Activated gamma-delta T cell treated with anti-CD3 and anti-CD28 coated beads, Interleukin-2, amount 50 U/mL, for 16 hours (primary cell): Measurements from ENCODE around the gene GADD45GIP1.
"Not testable (repeated sequence)": the region's sequence is repeated elsewhere in the genome, so short reads cannot be mapped to it uniquely, and the experiment has no call there.

ENCODE experiments used
- DNase-seq: peaks from one replicate; pipeline ENCODE4 v3.0.0-alpha.2; 2020; ENCODE audit warnings: low read depth

GADD45GIP1 gene

DNA sequence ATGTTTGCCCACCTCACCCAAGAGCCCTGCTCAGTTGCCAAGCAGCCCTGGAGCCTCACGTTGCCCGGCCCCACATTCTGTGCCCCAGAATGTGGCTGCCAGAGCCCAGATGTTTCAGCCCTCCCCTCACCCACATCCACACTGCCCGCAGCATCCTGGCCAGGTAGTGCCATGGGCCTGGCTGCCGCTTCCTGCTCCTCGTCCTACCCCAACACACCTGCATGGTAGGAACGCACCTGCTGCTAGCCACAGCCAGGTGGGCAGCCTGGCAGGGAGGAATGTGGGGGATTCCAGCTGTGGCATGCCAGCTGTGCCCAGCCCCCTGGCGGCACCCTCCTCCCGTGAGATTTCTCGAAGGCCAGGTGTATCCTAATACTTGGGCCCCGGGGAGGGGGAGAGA is 30.8 kb upstream of the GADD45GIP1 start:
- DNase-seq = no peak

GRCh38 chr19:12987190-12987589 is 30.2 kb upstream of the GADD45GIP1 start:
- DNase-seq = no peak

DNA sequence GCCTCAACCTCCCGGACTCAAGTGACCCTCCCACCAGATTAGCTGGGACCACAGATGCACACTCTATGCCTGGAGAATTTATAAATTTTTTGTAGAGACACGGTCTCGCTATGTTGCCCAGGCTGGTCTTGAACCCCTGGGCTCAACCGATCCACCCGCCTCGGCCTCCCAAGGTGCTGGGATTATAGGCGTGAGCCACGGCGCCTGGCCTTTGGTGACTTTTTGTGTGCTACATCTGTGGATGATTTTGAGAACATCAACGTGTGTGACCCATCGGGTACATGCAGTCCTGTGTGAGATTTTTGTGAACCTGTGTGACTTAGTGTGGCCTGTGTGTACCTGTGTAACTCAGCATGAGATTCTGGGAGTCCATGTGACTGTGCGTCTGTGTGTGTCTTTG is 29.7 kb upstream of the GADD45GIP1 start:
- no peak for DNase-seq

DNA sequence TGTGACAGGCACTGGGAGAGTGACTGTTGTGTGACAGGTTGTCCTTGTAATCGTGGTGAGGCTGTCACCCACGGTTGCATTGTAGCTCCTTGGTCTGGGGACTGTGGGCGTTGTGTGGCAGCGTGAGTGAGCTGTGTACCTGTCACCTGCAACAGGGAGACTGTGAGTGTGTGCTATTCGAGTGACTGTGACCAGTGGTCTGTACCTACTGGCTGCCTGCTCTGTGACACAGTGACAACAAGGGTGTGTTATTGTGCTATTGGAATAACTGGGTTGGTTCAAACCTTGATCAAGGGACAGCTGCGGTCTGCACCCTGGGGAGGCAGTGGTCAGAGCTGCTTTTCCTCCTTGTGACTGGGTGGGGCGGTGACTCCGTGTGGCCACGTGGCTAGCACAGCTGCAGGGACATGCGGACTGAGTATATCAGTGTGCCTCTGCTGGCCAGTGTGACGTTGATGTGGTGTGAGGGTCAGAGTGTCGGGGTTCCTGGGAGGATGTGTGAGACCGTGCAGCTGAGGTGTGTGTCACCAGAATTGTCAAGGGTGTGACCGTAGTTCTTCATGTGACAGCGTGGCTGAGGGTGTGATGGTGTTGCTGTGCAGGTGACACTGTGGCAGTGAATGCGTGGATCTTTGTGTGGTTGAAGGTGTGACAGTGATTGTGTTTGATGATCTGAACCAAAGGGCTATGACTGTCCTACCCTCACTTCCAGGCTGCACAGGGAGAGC is 28.2 kb upstream of the GADD45GIP1 start:
- DNase-seq = no peak

DNA sequence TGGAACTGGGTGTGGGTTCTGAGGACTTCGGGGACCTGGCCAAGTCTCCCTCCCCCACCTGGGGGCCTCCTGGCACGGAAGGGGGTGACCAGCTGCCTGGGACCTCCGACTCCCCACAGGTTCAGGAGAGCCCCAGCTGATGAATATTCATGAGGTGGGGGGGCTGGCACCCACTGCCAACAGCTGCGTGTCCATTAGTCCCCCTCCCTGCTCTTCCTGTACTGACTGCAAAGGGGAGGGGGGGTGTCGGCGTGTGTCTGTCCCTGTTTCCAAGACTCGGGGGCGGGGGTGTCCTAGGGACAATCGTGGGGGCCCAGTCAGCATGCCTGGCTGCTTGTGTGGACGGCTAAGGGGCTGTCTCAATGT is 27.6 kb upstream of the GADD45GIP1 start:
- no peak for DNase-seq

GRCh38 chr19:12984143-12984627 is 27.2 kb upstream of the GADD45GIP1 start:
- no peak for DNase-seq

DNA sequence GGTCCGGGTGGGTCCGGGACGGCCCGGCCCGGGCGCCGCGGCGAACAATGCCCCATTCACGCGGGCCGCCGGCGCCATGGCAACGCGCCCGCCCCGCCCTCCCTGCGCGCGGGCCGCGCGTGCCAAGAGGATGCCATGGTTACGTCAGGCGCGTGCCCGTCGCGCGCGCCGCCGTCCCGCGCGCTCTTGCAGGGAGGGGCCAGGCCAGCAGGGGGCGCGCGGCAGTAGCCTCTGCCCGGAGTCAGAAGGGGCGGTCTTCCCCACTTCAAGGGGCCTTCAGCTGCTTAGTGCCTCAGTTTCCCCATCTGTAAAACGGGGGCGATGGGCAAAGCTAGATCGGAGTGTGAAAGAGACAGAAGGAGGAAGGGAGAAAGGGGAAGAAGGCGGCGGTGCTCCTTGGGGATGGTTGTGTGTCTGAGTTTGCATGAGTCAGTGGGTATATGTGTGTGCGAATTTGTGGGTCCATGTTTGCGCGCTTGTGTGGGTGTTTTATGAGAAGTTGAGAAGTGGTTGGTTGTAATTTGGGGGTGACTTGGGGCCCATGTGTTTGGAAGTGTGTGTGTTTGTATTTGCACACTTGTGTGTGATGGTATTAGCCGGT is 26.6 kb upstream of the GADD45GIP1 start:
- DNase-seq = peak; percentile 76

GRCh38 chr19:12983091-12983490 is 26.1 kb upstream of the GADD45GIP1 start:
- DNase-seq = no peak

- no peak for DNase-seq
Measured at GRCh38 chr19:12982648-12983047, 25.6 kb upstream of the GADD45GIP1 start.

GRCh38 chr19:12979974-12980373 is 23.0 kb upstream of the GADD45GIP1 start:
- DNase-seq = no peak

DNA sequence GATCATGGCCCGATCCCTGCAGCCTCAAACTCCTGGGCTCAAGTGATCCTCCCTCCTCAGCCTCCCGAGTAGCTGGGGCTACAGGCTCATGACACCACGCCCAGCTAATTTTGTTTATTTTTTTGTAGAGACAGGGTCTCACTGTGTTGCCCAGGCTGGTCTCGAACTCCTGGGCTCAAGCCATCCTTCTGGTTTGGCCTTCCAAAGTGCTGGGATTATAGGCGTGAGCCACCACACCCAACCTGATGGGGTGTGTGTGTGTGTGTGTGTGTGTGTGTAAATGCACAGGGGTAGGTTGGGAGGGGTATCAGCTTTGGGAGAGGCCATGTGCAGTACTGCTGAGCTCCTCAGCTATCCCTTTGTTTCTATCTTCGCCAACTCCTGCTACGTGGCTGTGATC is 19.1 kb upstream of the GADD45GIP1 start:
- not testable (repeated sequence) for DNase-seq

GRCh38 chr19:12975221-12975741 is 18.3 kb upstream of the GADD45GIP1 start:
- no peak for DNase-seq

DNA sequence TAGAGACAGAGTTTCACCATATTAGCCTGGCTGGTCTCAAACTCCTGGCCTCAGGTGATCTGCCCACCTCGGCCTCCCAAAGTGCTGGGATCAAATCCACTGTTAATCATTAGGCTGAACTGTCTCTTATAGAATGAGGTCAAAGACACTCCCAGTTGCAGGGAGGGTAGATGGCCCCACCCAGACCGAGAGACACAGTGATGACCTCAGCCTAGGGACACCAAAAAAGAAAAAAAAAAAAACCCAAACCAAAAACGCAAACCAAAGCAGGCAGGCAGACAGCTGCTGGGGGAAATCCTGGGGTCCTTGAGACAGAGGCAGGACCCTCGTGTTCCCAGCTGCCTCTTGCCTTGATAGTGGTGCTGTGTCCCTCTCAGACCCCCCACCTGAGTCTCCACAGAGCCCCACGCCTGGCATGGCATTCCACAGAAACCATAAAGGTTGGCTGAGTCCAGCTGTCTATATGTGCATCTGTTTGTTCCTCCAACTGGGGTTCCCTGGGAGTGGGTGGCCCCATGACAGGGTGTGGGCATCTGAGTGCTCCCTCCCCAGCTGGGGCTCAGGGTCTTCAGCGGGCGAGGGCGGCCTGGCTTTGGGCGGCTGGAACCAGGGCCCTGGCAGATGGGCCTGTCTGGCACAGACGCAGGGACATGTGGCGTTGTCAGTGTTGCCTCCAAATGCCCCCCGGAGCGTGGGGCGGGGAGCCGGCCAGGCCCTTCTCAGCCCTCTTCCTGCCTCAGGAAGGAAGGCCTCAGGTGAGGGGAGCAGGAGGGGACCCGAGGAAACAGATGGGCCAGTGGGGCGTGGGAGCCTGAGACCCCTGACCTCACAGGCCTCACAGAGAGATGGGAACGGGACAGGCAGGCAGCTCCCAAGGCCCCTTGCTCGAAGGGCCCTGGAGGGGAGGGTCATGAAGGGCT is 17.5 kb upstream of the GADD45GIP1 start:
- no peak for DNase-seq

GRCh38 chr19:12973236-12973635 is 16.2 kb upstream of the GADD45GIP1 start:
- DNase-seq = no peak

DNA sequence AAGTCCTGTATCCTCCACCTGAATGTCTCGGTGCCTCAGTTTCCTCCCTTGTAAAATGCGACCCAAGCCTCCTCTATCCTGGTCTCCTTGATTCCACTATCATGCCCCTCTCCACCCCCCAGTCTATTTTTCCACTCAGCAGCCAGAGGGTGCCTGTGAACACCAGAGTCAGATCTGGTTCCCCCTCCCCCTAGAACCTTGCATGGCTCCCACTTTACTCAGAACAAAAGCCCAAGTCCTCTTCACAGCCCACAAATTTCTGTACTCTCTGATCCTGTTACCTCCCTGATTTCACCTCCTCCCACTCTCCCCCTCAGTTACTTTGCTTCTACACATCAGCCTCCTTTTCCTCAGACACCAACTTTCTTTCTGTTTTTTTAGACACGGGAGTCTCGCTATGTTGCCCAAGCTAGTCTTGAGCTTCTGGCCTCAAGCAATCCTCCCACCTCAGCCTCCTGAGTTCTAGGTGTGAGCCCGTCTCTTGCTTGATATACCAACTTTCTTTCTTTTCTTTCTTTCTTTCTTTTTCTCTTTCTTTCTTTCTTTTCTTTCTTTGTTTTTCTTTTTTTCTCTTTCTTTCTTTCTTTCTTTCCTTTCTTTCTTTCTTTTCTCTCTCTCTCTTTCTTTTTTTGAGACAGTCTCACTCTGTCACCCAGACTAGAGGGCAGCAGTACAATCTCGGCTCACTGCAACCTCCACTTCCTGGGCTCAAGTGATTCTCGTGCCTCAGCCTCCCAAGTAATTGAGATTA is 13.2 kb upstream of the GADD45GIP1 start:
- DNase-seq = no peak

DNA sequence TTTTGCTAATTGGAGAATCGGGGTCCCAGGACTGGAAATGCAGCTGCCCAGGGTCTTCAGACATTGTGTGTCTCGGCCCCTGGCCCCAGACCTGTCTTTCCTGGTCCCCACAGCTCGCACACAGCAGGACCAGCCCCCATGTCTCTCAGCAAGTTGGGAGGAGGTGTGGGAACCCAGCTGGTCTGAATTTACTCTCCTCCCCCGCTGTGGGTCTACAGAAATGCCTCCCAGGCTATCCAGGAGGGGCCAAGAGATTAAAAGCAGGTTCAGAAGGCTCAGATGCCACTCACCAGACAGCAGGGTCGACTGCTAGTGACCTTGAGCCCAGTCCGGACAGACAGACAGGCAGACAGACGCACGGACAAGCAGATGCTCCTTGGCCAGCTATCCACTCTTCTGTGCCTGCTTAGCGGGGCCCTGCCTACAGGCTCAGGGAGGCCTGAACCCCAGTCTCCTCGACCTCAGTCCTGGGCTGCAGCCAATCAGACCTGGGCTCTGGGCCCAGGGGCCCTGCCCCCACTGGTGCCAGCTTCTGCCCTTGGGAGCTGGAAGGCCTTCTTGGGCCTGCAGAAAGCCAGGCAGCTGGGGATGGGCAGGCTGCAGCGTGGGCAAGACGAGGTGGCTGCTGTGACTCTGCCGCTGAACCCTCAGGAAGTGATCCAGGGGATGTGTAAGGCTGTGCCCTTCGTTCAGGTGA is 12.4 kb upstream of the GADD45GIP1 start, which contains the start of gene DAND5:
TSS of gene DAND5 (plus strand) at position 285 of the 697 bp plus-strand sequence. CDS start at position 370, 85 bp downstream.
- DNase-seq = no peak

- DNase-seq = no peak
Measured at GRCh38 chr19:12967907-12968306, 10.9 kb upstream of the GADD45GIP1 start.

DNA sequence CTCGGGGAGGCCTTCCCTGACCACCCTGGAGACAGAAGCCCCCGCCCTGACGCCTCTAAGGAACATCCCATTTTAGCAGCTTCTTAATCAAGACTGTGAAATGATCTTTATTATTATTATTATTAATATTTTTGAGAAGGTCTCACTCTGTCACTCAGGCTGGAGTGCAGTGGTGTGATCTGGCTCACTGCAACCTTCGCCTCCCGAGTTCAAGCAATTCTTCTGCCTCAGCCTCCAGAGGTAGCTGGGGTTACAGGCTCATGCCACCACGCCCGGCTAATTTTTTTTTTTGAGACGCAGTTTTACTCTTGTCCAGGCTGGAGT is 8.8 kb upstream of the GADD45GIP1 start:
- DNase-seq = no peak

DNA sequence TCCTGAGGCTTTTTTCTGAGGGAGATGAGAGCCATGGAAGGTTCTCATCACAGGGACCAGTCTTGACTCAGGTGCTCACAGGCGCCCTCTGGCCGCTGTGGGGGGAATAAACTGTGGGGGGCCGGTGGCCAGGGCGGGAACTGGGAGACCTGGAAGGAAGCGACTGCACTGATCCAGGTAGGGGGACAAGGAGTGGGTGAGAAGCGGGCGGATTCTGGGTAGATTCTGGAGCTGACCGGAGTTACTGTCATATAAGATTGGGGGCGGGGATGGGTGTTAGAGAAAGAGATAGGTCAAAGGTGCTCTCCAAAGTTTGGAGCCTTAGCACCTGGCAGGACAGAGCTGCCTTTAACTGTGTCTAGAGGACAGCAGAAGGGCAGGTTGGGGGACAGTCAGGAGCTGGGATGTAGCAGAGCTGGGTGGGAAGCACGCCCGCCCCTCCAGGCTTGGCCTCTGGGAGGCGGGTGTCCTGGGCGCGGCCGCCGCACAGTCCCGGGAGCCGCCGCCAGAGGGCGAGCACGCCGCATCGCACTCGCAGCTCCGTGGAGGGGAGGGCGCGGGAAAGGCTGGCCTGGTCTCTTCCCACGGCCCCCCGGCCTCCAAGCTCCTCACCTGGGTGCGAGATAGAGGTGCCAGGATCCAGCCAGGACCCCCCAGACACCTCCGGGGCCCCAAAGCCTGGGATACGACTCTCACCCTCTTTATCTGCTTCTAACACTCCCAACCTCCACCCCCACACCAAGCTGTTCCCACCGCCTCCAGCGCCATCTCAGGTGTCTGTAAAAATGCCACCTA is 8.2 kb upstream of the GADD45GIP1 start:
- DNase-seq = peak; percentile 67

DNA sequence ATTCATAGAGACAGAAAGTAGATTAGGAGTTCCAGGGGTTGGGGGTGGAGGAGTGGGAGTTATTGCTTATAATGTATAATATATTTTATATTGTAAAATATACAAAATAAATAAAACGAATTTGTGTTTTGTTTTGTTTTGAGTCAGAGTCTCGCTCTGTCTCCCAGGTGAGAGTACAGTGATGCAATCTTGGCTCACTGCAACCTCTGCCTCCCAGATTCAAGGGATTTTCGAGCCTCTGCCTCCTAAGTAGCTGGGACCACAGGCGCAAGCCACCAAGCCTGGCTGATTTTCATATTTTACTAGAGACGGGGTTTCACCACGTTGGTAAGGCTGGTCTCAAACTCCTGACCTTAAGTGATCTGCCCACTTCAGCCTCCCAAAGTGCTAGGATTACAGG is 2.5 kb upstream of the GADD45GIP1 start:
- no peak for DNase-seq
